Esophagus squamous epithelium (tissue), 4 donors: ENCODE measurements around the gene PIK3C3.

Source experiments
- POLR2A ChIP-seq, 4 donors: fragments of 450-650 bp; IDR thresholded peaks; one replicate each; pipeline ENCODE4 v1.6.1; 2017; ENCODE audit warnings: antibody characterized with exemption in 4 of 4, mild to moderate bottlenecking in 4 of 4, moderate library complexity in 3 of 4
- TF ChIP-seq, protein P1 (sequence below), 6 experiments: fragments of 450-650 bp in 4 of 6; fragments of 200-600 bp in 2 of 6; sonication (generic) in 2 of 6; IDR thresholded peaks; one replicate each; pipeline ENCODE4 v1.5.1; 2016 to 2019; ENCODE audit warnings: antibody characterized with exemption in 6 of 6, mild to moderate bottlenecking in 4 of 6, moderate library complexity in 4 of 6

DNA sequence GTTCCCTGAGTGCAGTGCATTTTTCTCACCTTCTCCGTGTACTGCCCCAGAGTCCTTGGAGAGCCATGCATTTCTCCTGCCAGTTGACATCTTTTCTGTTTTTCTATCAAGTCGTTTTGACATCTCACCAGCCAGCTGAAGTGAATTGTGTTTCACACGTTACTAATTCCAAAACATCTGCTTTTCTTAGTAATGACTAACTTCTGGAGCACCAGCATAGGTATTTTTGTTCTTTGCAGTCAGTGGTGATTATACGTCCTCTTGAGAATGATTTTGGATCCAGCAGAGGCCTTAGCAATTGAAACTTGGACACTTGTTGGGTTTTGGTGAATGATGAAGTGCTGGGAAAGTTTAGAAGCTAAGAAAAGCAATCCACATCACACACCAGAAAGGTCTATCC lies 112.5 kb downstream of the PIK3C3 start:
- TF ChIP-seq, protein P1, sequence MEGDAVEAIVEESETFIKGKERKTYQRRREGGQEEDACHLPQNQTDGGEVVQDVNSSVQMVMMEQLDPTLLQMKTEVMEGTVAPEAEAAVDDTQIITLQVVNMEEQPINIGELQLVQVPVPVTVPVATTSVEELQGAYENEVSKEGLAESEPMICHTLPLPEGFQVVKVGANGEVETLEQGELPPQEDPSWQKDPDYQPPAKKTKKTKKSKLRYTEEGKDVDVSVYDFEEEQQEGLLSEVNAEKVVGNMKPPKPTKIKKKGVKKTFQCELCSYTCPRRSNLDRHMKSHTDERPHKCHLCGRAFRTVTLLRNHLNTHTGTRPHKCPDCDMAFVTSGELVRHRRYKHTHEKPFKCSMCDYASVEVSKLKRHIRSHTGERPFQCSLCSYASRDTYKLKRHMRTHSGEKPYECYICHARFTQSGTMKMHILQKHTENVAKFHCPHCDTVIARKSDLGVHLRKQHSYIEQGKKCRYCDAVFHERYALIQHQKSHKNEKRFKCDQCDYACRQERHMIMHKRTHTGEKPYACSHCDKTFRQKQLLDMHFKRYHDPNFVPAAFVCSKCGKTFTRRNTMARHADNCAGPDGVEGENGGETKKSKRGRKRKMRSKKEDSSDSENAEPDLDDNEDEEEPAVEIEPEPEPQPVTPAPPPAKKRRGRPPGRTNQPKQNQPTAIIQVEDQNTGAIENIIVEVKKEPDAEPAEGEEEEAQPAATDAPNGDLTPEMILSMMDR (IDR thresholded peaks at IDR 0.05): no peak
- no peak for TF ChIP-seq POLR2A (IDR thresholded peaks at IDR 0.05)
